B cell (primary cell): ENCODE results near the gene RBBP8NL. TPM values are rescaled to one million over a fixed set of nuclear protein-coding genes. Genes with fewer than 3 reads are reported as not detected.

Experiments used
- ATAC-seq: fragments of 200-7000 bp; cut with Tn5 transposase; one replicate; pipeline ENCODE4 v1.10.0; 2021; ENCODE audit warnings: low read depth, mild to moderate bottlenecking, moderate number of reproducible peaks, moderate library complexity
- CTCF ChIA-PET: fragments of 350-600 bp; sonication (Branson Sonifier 250); formaldehyde crosslinking; loops from one replicate; lab custom pipeline; 2021; ENCODE audit warnings: antibody characterized with exemption, inconsistent platforms; lab: Charles Lee
- POLR2A ChIA-PET: fragments of 350-600 bp; sonication (Branson Sonifier 250); formaldehyde crosslinking; loops from one replicate; lab custom pipeline; 2021; ENCODE audit warnings: antibody characterized with exemption; lab: Charles Lee
- DNase-seq: peaks from one replicate; pipeline ENCODE4 v3.0.0; 2013
- H2AFZ ChIP-seq: 2 replicates; pipeline ENCODE4 v1.6.1; 2012; ENCODE audit warnings: mild to moderate bottlenecking, low read depth, low read length; ENCODE audit not compliant: insufficient read depth, poor library complexity, severe bottlenecking
- H3K27ac ChIP-seq, 2 donors: 1 replicate in 1 of 2; 2 replicates in 1 of 2; pipeline ENCODE4 v1.5.1; 2012 to 2013; ENCODE audit warnings: low read length in 2 of 2, mild to moderate bottlenecking in 2 of 2, moderate library complexity in 1 of 2
- H3K27me3 ChIP-seq, 4 experiments: fragments of 200-600 bp in 1 of 4; sonication (generic) in 1 of 4; replicated peaks in 1 of 4; 1 replicate in 2 of 4; 2 replicates in 2 of 4; pipeline versions ENCODE4 v1.6.1 to v1.7.0; 2013 to 2016; ENCODE audit warnings: low read length in 3 of 4, mild to moderate bottlenecking in 2 of 4, mixed read lengths in 1 of 4, moderate library complexity in 1 of 4; ENCODE audit not compliant: insufficient read depth in 4 of 4, control insufficient read depth in 3 of 4; ENCODE audit errors: control extremely low read depth in 1 of 4
- H3K36me3 ChIP-seq, 2 experiments: replicated peaks in 1 of 2; 1 replicate in 1 of 2; 2 replicates in 1 of 2; pipeline versions ENCODE4 v1.6.1 to v1.7.1; 2013; ENCODE audit warnings: low read length in 1 of 2; ENCODE audit not compliant: insufficient read depth in 2 of 2, control insufficient read depth in 1 of 2; ENCODE audit errors: control extremely low read depth in 1 of 2, extremely low read depth in 1 of 2
- H3K4me1 ChIP-seq, 2 donors: fragments of 200-600 bp in 1 of 2; sonication (generic) in 1 of 2; 1 replicate in 1 of 2; 2 replicates in 1 of 2; pipeline versions ENCODE4 v1.5.1 to v1.6.1; 2013 to 2017; ENCODE audit warnings: low read length in 2 of 2; ENCODE audit not compliant: control insufficient read depth in 2 of 2, insufficient read depth in 2 of 2
- H3K4me2 ChIP-seq: replicated peaks from 2 replicates; pipeline ENCODE3; 2012; ENCODE audit warnings: mild to moderate bottlenecking, low read depth, low read length; ENCODE audit not compliant: poor library complexity, severe bottlenecking
- H3K4me3 ChIP-seq, 5 experiments: fragments of 200-600 bp in 1 of 5; sonication (generic) in 1 of 5; 1 replicate in 3 of 5; 2 replicates in 2 of 5; pipeline versions ENCODE4 v1.5.1 to v1.7.0; 2011 to 2016; ENCODE audit warnings: low read length in 4 of 5, mild to moderate bottlenecking in 4 of 5, low read depth in 2 of 5, control low read depth in 1 of 5, moderate library complexity in 1 of 5; ENCODE audit not compliant: insufficient read depth in 1 of 5; ENCODE audit errors: control extremely low read depth in 1 of 5, extremely low read depth in 1 of 5
- H3K79me2 ChIP-seq: fragments of 200-600 bp; sonication (generic); one replicate; pipeline ENCODE4 v1.6.0; 2016; ENCODE audit warnings: low read length; ENCODE audit not compliant: control insufficient read depth, insufficient read depth
- H3K9ac ChIP-seq: fragments of 200-600 bp; sonication (generic); 2 replicates; pipeline ENCODE4 v1.6.1; 2017; ENCODE audit warnings: mild to moderate bottlenecking, low read length, moderate library complexity
- H3K9me3 ChIP-seq, 3 donors: one replicate each; pipeline versions ENCODE4 v1.6.1 to v1.7.1; 2013; ENCODE audit warnings: low read length in 2 of 3; ENCODE audit not compliant: control insufficient read depth in 2 of 3, insufficient read depth in 1 of 3; ENCODE audit errors: control extremely low read depth in 1 of 3
- H4K20me1 ChIP-seq: 2 replicates; pipeline ENCODE4 v1.6.0; 2012; ENCODE audit warnings: mild to moderate bottlenecking, low read length; ENCODE audit not compliant: insufficient read depth, control insufficient read depth, poor library complexity, severe bottlenecking
- H3K27ac Mint-ChIP-seq: one replicate; pipeline ENCODE4 v1.8.0; 2021; ENCODE audit warnings: mixed read lengths
- H3K27me3 Mint-ChIP-seq: one replicate; pipeline ENCODE4 v1.8.0; 2021; ENCODE audit warnings: mixed read lengths
- H3K4me1 Mint-ChIP-seq: one replicate; pipeline ENCODE4 v1.8.0; 2021; ENCODE audit warnings: mixed read lengths
- H3K4me3 Mint-ChIP-seq: one replicate; pipeline ENCODE4 v1.8.0; 2021; ENCODE audit warnings: mixed read lengths
- H3K9me3 Mint-ChIP-seq: one replicate; pipeline ENCODE4 v1.8.0; 2022; ENCODE audit warnings: mixed read lengths; ENCODE audit not compliant: insufficient read depth
- EZH2 ChIP-seq: IDR thresholded peaks from 2 replicates; pipeline ENCODE4 v1.6.1; 2012; ENCODE audit warnings: borderline replicate concordance, low read depth, mild to moderate bottlenecking, moderate library complexity, low read length; ENCODE audit not compliant: insufficient read depth, poor library complexity, severe bottlenecking
- WGBS: methylation state at CpG from one replicate; pipeline ENCODE4 v1.1.5; 2013; ENCODE audit warnings: missing lambda C conversion rate; ENCODE audit not compliant: insufficient coverage; 5-methylcytosine and 5-hydroxymethylcytosine counted together
- intact Hi-C: fragments of 100-400 bp; cut with micrococcal nuclease; formaldehyde crosslinking; loops from one replicate; pipeline ENCODE4 v1.10.0; 2022
- polyA plus RNA-seq: library from polyadenylated mRNA; depleted of rRNA; stranded (reverse); fragments of >200 nt; gene quantifications from 2 replicates; pipeline ENCODE4 v1.2.3, GENCODE V29; 2012
- total RNA-seq, 2 donors: library from RNA; stranded (reverse); fragments of 120-200 nt in 1 of 2; gene quantifications; 1 replicate in 1 of 2; 2 replicates in 1 of 2; pipeline versions ENCODE4 v1.2.3 to v1.2.4, GENCODE V29; 2013 to 2022
- TF ChIP-seq, protein P1 (sequence below): fragments of 200-600 bp; IDR thresholded peaks from one replicate; pipeline ENCODE4 v1.8.0; 2022; ENCODE audit warnings: antibody characterized with exemption, mild to moderate bottlenecking

Gene RBBP8NL
- total and polyA plus RNA-seq, 2 donors (not counting 1 experiment from before 2014, with no cell fraction given): not detected

GRCh38 chr20:62409086-62409853 lies 18.1 kb downstream of the RBBP8NL start:
- ChIA-PET CTCF (interaction anchor here (0.9 to 2.2 kb wide), 6 partner anchors 9 to 383 kb away, joined by 3 to 11 read pairs (median 6); partner anchors contain the start of gene RPS21), POLR2A (interaction anchor here (2.8 kb wide), 1 partner anchor 22 kb away, joined by 7 read pairs; the partner anchor contains the start of gene RPS21)
- 91% methylated on average over 11 of the region's 12 CpGs for WGBS
- Histone ChIP-seq H3K4me2 (peak overlapping the region; percentile 60), H3K4me1 (peaks cover 30 to 41% of the 10 kb centered on the region in 2 donors), H3K27me3 (no peaks in the 10 kb centered on the region), H3K9me3 (no peaks in the 10 kb centered on the region), H3K4me3 (peak overlapping the region in 1 of 5 experiments; percentile 11), H3K27ac (no peak overlapping the region), H4K20me1 (peaks cover 9% of the 10 kb centered on the region), H3K9ac (no peak overlapping the region), H2AFZ (peak overlapping the region; percentile 66), H3K79me2 (peaks cover 23% of the 10 kb centered on the region), H3K36me3 (no peaks in the 10 kb centered on the region)
- H3K4me3 Mint-ChIP-seq: peak overlapping the region; percentile 39
- ATAC-seq (no peak), DNase-seq (no peak)
- peaks cover 26% of the 10 kb centered on the region for H3K4me1 Mint-ChIP-seq
- no peaks in the 10 kb centered on the region for H3K9me3 Mint-ChIP-seq
- H3K27ac Mint-ChIP-seq: peak overlapping the region; percentile 41
- TF ChIP-seq EZH2: no peak
- TF ChIP-seq, protein P1, sequence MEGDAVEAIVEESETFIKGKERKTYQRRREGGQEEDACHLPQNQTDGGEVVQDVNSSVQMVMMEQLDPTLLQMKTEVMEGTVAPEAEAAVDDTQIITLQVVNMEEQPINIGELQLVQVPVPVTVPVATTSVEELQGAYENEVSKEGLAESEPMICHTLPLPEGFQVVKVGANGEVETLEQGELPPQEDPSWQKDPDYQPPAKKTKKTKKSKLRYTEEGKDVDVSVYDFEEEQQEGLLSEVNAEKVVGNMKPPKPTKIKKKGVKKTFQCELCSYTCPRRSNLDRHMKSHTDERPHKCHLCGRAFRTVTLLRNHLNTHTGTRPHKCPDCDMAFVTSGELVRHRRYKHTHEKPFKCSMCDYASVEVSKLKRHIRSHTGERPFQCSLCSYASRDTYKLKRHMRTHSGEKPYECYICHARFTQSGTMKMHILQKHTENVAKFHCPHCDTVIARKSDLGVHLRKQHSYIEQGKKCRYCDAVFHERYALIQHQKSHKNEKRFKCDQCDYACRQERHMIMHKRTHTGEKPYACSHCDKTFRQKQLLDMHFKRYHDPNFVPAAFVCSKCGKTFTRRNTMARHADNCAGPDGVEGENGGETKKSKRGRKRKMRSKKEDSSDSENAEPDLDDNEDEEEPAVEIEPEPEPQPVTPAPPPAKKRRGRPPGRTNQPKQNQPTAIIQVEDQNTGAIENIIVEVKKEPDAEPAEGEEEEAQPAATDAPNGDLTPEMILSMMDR: no peak
- intact Hi-C loops: loop anchor here (5.0 kb wide), 1 partner anchor 528 kb away; the partner anchor contains the start of gene GID8
- H3K27me3 Mint-ChIP-seq: no peaks in the 10 kb centered on the region

DNA sequence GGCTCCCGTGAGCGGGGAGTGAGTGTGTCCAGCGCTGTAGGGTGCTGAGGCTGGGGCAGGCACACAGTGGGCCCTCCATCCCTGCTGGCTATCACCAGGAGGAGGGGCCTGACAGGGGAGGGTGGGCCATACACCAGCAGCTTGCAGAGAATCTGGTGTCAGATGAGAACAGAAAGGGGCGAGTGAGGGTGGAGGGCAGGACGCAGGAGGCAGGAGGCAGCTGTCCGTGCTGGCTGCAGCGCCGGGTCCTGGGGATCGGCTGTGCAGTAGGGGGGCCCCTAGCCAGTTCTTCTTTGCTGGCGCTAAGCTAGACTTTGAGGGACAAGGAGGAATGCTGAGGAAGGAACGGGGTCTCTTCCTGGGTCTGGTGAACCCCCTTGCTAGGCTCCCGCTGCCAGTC lies 18.7 kb downstream of the RBBP8NL start:
- Histone ChIP-seq H4K20me1 (peaks cover 9% of the 10 kb centered on the region), H3K27ac (no peak overlapping the region), H3K4me1 (peaks cover 30 to 41% of the 10 kb centered on the region in 2 donors), H3K4me2 (no peak overlapping the region), H3K4me3 (no peak overlapping the region), H3K36me3 (no peaks in the 10 kb centered on the region), H2AFZ (no peak overlapping the region), H3K9me3 (no peaks in the 10 kb centered on the region), H3K9ac (no peak overlapping the region), H3K79me2 (peaks cover 23% of the 10 kb centered on the region), H3K27me3 (no peaks in the 10 kb centered on the region)
- intact Hi-C loops: loop anchor here (5.0 kb wide), 1 partner anchor 529 kb away; the partner anchor contains the start of gene GID8
- ChIA-PET POLR2A (interaction anchor here (2.8 kb wide), 1 partner anchor 22 kb away, joined by 7 read pairs; the partner anchor contains the start of gene RPS21), CTCF (interaction anchor here (1.5 to 1.6 kb wide), 2 partner anchors 26 to 107 kb away, joined by 5 to 8 read pairs; no protein-coding TSS in a partner anchor)
- no peak for ATAC-seq
- Mint-ChIP-seq H3K27ac (no peak overlapping the region), H3K4me3 (peak overlapping the region; percentile 34), H3K9me3 (no peaks in the 10 kb centered on the region), H3K27me3 (no peaks in the 10 kb centered on the region), H3K4me1 (peaks cover 28% of the 10 kb centered on the region)
- WGBS: 96% methylated on average over 12 of the region's 12 CpGs
- TF ChIP-seq, protein P1: no peak
- no peak for DNase-seq
